Right renal pelvis (tissue), 4 donors: ENCODE measurements around the gene NPTX2. TPM values are rescaled to one million over a fixed set of nuclear protein-coding genes. Genes with fewer than 3 reads are reported as not detected.

ENCODE experiments used
- DNase-seq, 4 donors: peaks; one replicate each; pipeline ENCODE4 v3.0.0-alpha.2; 2013; ENCODE audit warnings: low read depth in 4 of 4, low spot score in 3 of 4, missing footprints in 1 of 4
- polyA plus RNA-seq, 4 donors: library from polyadenylated mRNA; unstranded; fragments of 120-200 nt; gene quantifications; one replicate each; pipeline ENCODE4 v1.2.1, GENCODE V29; 2013; ENCODE audit not compliant: insufficient read length in 4 of 4

NPTX2 gene
- polyA plus RNA-seq, 4 donors, result 1.9 to 3.6 (median 3.2) TPM

GRCh38 chr7:98651760-98652159 lies 34.7 kb downstream of the NPTX2 start:
- no peak for DNase-seq

- no peak for DNase-seq
Observed at GRCh38 chr7:98653601-98654310, 36.7 kb downstream of the NPTX2 start.

GRCh38 chr7:98654524-98655272 lies 37.6 kb downstream of the NPTX2 start:
- no peak for DNase-seq

GRCh38 chr7:98655611-98656010 lies 38.5 kb downstream of the NPTX2 start:
- DNase-seq, result no peak

GRCh38 chr7:98656899-98657298 lies 39.8 kb downstream of the NPTX2 start:
- DNase-seq, result no peak

GRCh38 chr7:98657736-98658135 lies 40.7 kb downstream of the NPTX2 start:
- DNase-seq, result no peak

GRCh38 chr7:98659756-98660155 lies 42.7 kb downstream of the NPTX2 start:
- no peak for DNase-seq

- DNase-seq, result no peak
Observed at GRCh38 chr7:98661607-98662006, 44.5 kb downstream of the NPTX2 start.

GRCh38 chr7:98662289-98662688 lies 45.2 kb downstream of the NPTX2 start:
- no peak for DNase-seq

GRCh38 chr7:98664882-98665281 lies 47.8 kb downstream of the NPTX2 start:
- DNase-seq, result no peak

- DNase-seq, result no peak
Observed at GRCh38 chr7:98668255-98668654, 51.2 kb downstream of the NPTX2 start.

GRCh38 chr7:98669329-98670000 lies 52.4 kb downstream of the NPTX2 start:
- DNase-seq, result no peak

GRCh38 chr7:98670186-98670585 lies 53.1 kb downstream of the NPTX2 start:
- no peak for DNase-seq

- DNase-seq, result no peak
Observed at GRCh38 chr7:98671733-98672331, 54.7 kb downstream of the NPTX2 start.

GRCh38 chr7:98674461-98674860 lies 57.4 kb downstream of the NPTX2 start:
- DNase-seq, result no peak

- DNase-seq, result no peak
Observed at GRCh38 chr7:98674881-98675280, 57.8 kb downstream of the NPTX2 start.

GRCh38 chr7:98678215-98678614 lies 61.1 kb downstream of the NPTX2 start:
- DNase-seq, result no peak
